ENCODE results near the gene PPP4C. TPM values are rescaled to one million over a fixed set of nuclear protein-coding genes. Genes with fewer than 3 reads are reported as not detected.

Gene PPP4C
- total RNA-seq, 1 experiment from 2014 or later: 165 TPM

GRCh38 chr16:30113711-30114333 is 38.0 kb downstream of the PPP4C start:
- CTCF ChIA-PET: interaction anchor here (0.6 to 0.8 kb wide), 2 partner anchors 58 to 296 kb away, joined by 3 read pairs; no protein-coding TSS in a partner anchor
- RAD21 ChIA-PET (ENCODE audit: low non-redundant PET in 1 of 2, low total read pairs in 2 of 2, uncharacterized antibody in 2 of 2, unreplicated experiment in 2 of 2): no interaction called here
- intact Hi-C loops (cut with micrococcal nuclease): no loop called here
- H3K27me3 ChIP-seq (ENCODE audit: insufficient read depth, low read length): no peaks in the 10 kb centered on the region
- DNase-seq (ENCODE audit: low read depth, low spot score) (no peak), ATAC-seq (0 out of 2 replicates have a peak, but pooled peaks have one; percentile 1)
- H3K9me2 ChIP-seq (ENCODE audit: insufficient read depth): no peaks in the 10 kb centered on the region
- H3K4me2 ChIP-seq (ENCODE audit: low read length): peak overlapping the region; percentile 51
- POLR2A ChIA-PET: interaction anchor here (1.3 kb wide), 1 partner anchor 9 kb away, joined by 3 read pairs; the partner anchor contains the start of gene MAPK3
- no TSS peak for BruUV-seq (replicated peaks)
- H3K4me3 ChIP-seq (replicated peaks in 1 of 2; ENCODE audit: low read depth in 1 of 2, low read length in 2 of 2): no peak overlapping the region
- no peaks in the 10 kb centered on the region; a peak in 1 of 4 replicates for H3K36me3 ChIP-seq (ENCODE audit: control insufficient read depth in 1 of 2, insufficient read depth in 2 of 2, low read length in 2 of 2)
- H2AFZ ChIP-seq (ENCODE audit: low read depth, low read length, poor library complexity, severe bottlenecking): no peak overlapping the region
- H3K9ac ChIP-seq (ENCODE audit: low read length): 0 out of 2 replicates have a peak overlapping the region, but pooled peaks have one; percentile 14
- no peak for TF ChIP-seq CBX3 (IDR thresholded peaks at IDR 0.05; ENCODE audit: low read depth)
- no peak for TF ChIP-seq POLR2A (IDR thresholded peaks at IDR 0.05; ENCODE audit: borderline replicate concordance, extremely low read depth, insufficient read depth, insufficient read length)
- TF ChIP-seq SP1 (IDR thresholded peaks at IDR 0.05; ENCODE audit: low read depth): no peak
- no peak for TF ChIP-seq ZFX (IDR thresholded peaks at IDR 0.05)
- no peak for TF ChIP-seq MAX (IDR thresholded peaks at IDR 0.05)
- no peak for TF ChIP-seq CEBPB (IDR thresholded peaks at IDR 0.05; ENCODE audit: low read depth)
- TF ChIP-seq RAD21 (IDR thresholded peaks at IDR 0.05; ENCODE audit: low read depth): no peak
- TF ChIP-seq TCF7L2 (IDR thresholded peaks at IDR 0.05; ENCODE audit: borderline replicate concordance, extremely low read depth, insufficient read depth, insufficient read length): no peak
- no peak for TF ChIP-seq FOSL1 (IDR thresholded peaks at IDR 0.05; ENCODE audit: low read depth)
- no peak for TF ChIP-seq EZH2 (IDR thresholded peaks at IDR 0.05)
- no peak for TF ChIP-seq CTCF (IDR thresholded peaks at IDR 0.05 in 2 of 3, conservative IDR thresholded peaks at IDR 0.05 in 1 of 3; ENCODE audit: borderline replicate concordance in 1 of 3, insufficient read depth in 1 of 3, low read depth in 2 of 3, low read length in 2 of 3)
- TF ChIP-seq JUND (IDR thresholded peaks at IDR 0.05): no peak
- TF ChIP-seq SIN3A (IDR thresholded peaks at IDR 0.05; ENCODE audit: low read depth): no peak
- H3K9me3 ChIP-seq (ENCODE audit: control insufficient read depth in 1 of 2, insufficient read depth in 1 of 2, low read depth in 1 of 2, low read length in 2 of 2): no peaks in the 10 kb centered on the region
- H4K20me1 ChIP-seq (ENCODE audit: insufficient read depth): no peaks in the 10 kb centered on the region
- no peaks in the 10 kb centered on the region for H3K79me2 ChIP-seq (ENCODE audit: insufficient read depth, low read length)
- H3K4me1 ChIP-seq (ENCODE audit: control insufficient read depth in 1 of 2, insufficient read depth in 2 of 2, low read length in 2 of 2): peaks cover 15 to 39% of the 10 kb centered on the region in 2 experiments
- no peak overlapping the region; the same call in 1 of the 2 replicates for H3K27ac ChIP-seq (ENCODE audit: low read depth, low read length)
